ENCODE results near the gene CCDC177.

Gene CCDC177

DNA sequence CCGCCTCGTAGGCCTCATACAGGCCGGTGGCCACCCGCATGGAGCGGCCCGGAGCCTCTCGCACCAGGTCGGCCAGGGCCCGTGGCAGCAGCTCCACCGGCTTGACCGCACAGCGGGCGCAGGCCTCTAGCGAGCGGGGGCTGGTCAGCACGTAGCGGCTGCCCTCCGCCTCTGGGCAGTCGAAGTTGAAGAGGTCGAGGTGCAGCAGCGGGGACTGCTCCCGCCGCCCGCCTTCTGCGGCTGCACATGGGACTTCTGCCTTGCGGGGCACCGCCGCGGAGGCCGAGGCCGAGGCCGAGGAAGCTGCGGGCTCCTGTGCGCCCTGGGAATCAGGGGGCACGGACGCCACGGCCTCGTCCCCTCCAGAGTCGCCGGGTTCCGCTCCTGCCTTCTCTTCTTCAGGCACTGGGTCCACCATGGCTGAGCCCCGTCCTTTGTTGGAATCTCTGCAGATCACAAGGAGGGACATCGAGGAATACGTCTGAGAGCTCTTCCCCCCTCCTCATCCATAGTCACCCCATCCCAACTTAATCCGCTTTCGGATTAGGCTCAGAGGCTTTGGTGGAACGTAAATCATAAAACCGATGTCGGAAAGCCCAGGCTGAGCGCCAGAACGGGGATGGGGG is 1.4 kb downstream of the CCDC177 start:
- H4K91ac ChIP-seq (ENCODE audit: low read length) = no peak overlapping the region
- H2BK120ac ChIP-seq (ENCODE audit: low read depth, low read length) = no peak overlapping the region
- WGBS = 94% methylated on average over 51 of the region's 51 CpGs
- no peaks in the 10 kb centered on the region for H3K79me1 ChIP-seq (replicated peaks; ENCODE audit: low read length, poor library complexity, severe bottlenecking)
- no peaks in the 10 kb centered on the region for H3K9me3 ChIP-seq (ENCODE audit: control insufficient read depth, low read length)
- H3K36me3 ChIP-seq (ENCODE audit: control insufficient read depth in 1 of 2, insufficient read depth in 2 of 2, low read depth in 1 of 2, low read length in 2 of 2) = peaks cover 0 to 7% of the 10 kb centered on the region in 2 experiments
- no peak overlapping the region for H3K23ac ChIP-seq (ENCODE audit: low read length in 2 of 2)
- no peak overlapping the region for H3K27ac ChIP-seq (ENCODE audit: low read length, poor library complexity, severe bottlenecking)
- H3K27me3 ChIP-seq (ENCODE audit: control insufficient read depth in 1 of 2, insufficient read depth in 1 of 2, low read length in 2 of 2) = peaks cover 60 to 85% of the 10 kb centered on the region in 2 experiments
- no peak overlapping the region for H2BK5ac ChIP-seq (ENCODE audit: low read depth, low read length, poor library complexity, severe bottlenecking)
- H3K9ac ChIP-seq (ENCODE audit: low read length) = no peak overlapping the region
- peaks cover 22% of the 10 kb centered on the region for H3K4me1 ChIP-seq (ENCODE audit: control insufficient read depth, insufficient read depth, low read depth, low read length)
- DNase-seq = no peak
- H2AFZ ChIP-seq (ENCODE audit: low read depth, low read length) = no peak overlapping the region
- no peak overlapping the region for H4K8ac ChIP-seq (ENCODE audit: low read length)
- no peak overlapping the region for H3K4me2 ChIP-seq (ENCODE audit: low read length, poor library complexity, severe bottlenecking)
- no peak overlapping the region for H2BK12ac ChIP-seq (ENCODE audit: low read length in 2 of 2)
- H2AK5ac ChIP-seq (ENCODE audit: low read length, severe bottlenecking) = no peak overlapping the region
- H3K18ac ChIP-seq (ENCODE audit: low read depth in 1 of 2, low read length in 2 of 2) = no peak overlapping the region
- H3K4ac ChIP-seq (ENCODE audit: low read depth in 1 of 2, low read length in 2 of 2) = no peak overlapping the region
- H3K4me3 ChIP-seq (ENCODE audit: insufficient read depth in 1 of 2, low read depth in 1 of 2, low read length in 2 of 2) = no peak overlapping the region
- H3K14ac ChIP-seq (ENCODE audit: low read length in 2 of 2) = no peak overlapping the region
- no peak overlapping the region for H2BK15ac ChIP-seq (ENCODE audit: low read depth, poor library complexity, severe bottlenecking)

GRCh38 chr14:69572841-69573135 is 1.9 kb downstream of the CCDC177 start:
- Histone ChIP-seq H4K8ac (ENCODE audit: low read length) (no peak overlapping the region), H2BK12ac (ENCODE audit: low read length in 2 of 2) (no peak overlapping the region), H2BK120ac (ENCODE audit: low read depth, low read length) (no peak overlapping the region), H2AK5ac (ENCODE audit: low read length, severe bottlenecking) (no peak overlapping the region), H3K9ac (ENCODE audit: low read length) (no peak overlapping the region), H2BK15ac (ENCODE audit: low read depth, poor library complexity, severe bottlenecking) (no peak overlapping the region), H3K36me3 (ENCODE audit: control insufficient read depth in 1 of 2, insufficient read depth in 2 of 2, low read depth in 1 of 2, low read length in 2 of 2) (peaks cover 0 to 7% of the 10 kb centered on the region in 2 experiments), H3K9me3 (ENCODE audit: control insufficient read depth, low read length) (no peaks in the 10 kb centered on the region), H2AFZ (ENCODE audit: low read depth, low read length) (no peak overlapping the region), H3K4me1 (ENCODE audit: control insufficient read depth, insufficient read depth, low read depth, low read length) (peaks cover 22% of the 10 kb centered on the region), H3K4ac (ENCODE audit: low read depth in 1 of 2, low read length in 2 of 2) (no peak overlapping the region), H3K4me3 (ENCODE audit: insufficient read depth in 1 of 2, low read depth in 1 of 2, low read length in 2 of 2) (peak overlapping the region in 1 of 2 experiments; percentile 53), H3K27ac (ENCODE audit: low read length, poor library complexity, severe bottlenecking) (no peak overlapping the region), H3K14ac (ENCODE audit: low read length in 2 of 2) (no peak overlapping the region), H3K23ac (ENCODE audit: low read length in 2 of 2) (no peak overlapping the region), H3K18ac (ENCODE audit: low read depth in 1 of 2, low read length in 2 of 2) (no peak overlapping the region), H4K91ac (ENCODE audit: low read length) (no peak overlapping the region), H3K79me1 (replicated peaks; ENCODE audit: low read length, poor library complexity, severe bottlenecking) (no peaks in the 10 kb centered on the region), H2BK5ac (ENCODE audit: low read depth, low read length, poor library complexity, severe bottlenecking) (no peak overlapping the region), H3K4me2 (ENCODE audit: low read length, poor library complexity, severe bottlenecking) (no peak overlapping the region), H3K27me3 (ENCODE audit: control insufficient read depth in 1 of 2, insufficient read depth in 1 of 2, low read length in 2 of 2) (peaks cover 64 to 90% of the 10 kb centered on the region in 2 experiments)
- WGBS = 88% methylated on average over 25 of the region's 40 CpGs
- no peak for DNase-seq

GRCh38 chr14:69572030-69572840 is 2.4 kb downstream of the CCDC177 start:
- H3K27me3 ChIP-seq (ENCODE audit: control insufficient read depth in 1 of 2, insufficient read depth in 1 of 2, low read length in 2 of 2) = peaks cover 69 to 94% of the 10 kb centered on the region in 2 experiments
- H4K8ac ChIP-seq (ENCODE audit: low read length) = no peak overlapping the region
- peak overlapping the region; percentile 17 to 53 for H3K4me3 ChIP-seq (ENCODE audit: insufficient read depth in 1 of 2, low read depth in 1 of 2, low read length in 2 of 2)
- 29% methylated on average over 94 of the region's 112 CpGs for WGBS
- H2BK5ac ChIP-seq (ENCODE audit: low read depth, low read length, poor library complexity, severe bottlenecking) = no peak overlapping the region
- no peaks in the 10 kb centered on the region for H3K9me3 ChIP-seq (ENCODE audit: control insufficient read depth, low read length)
- no peak overlapping the region for H3K14ac ChIP-seq (ENCODE audit: low read length in 2 of 2)
- no peak overlapping the region for H3K23ac ChIP-seq (ENCODE audit: low read length in 2 of 2)
- H3K4me1 ChIP-seq (ENCODE audit: control insufficient read depth, insufficient read depth, low read depth, low read length) = peaks cover 22% of the 10 kb centered on the region
- DNase-seq = no peak
- no peak overlapping the region for H3K9ac ChIP-seq (ENCODE audit: low read length)
- peak overlapping the region; percentile 59 for H3K4me2 ChIP-seq (ENCODE audit: low read length, poor library complexity, severe bottlenecking)
- H2BK15ac ChIP-seq (ENCODE audit: low read depth, poor library complexity, severe bottlenecking) = no peak overlapping the region
- no peak overlapping the region for H2BK12ac ChIP-seq (ENCODE audit: low read length in 2 of 2)
- no peaks in the 10 kb centered on the region for H3K79me1 ChIP-seq (replicated peaks; ENCODE audit: low read length, poor library complexity, severe bottlenecking)
- H4K91ac ChIP-seq (ENCODE audit: low read length) = no peak overlapping the region
- no peak overlapping the region for H3K27ac ChIP-seq (ENCODE audit: low read length, poor library complexity, severe bottlenecking)
- H2BK120ac ChIP-seq (ENCODE audit: low read depth, low read length) = no peak overlapping the region
- no peak overlapping the region for H3K18ac ChIP-seq (ENCODE audit: low read depth in 1 of 2, low read length in 2 of 2)
- H3K4ac ChIP-seq (ENCODE audit: low read depth in 1 of 2, low read length in 2 of 2) = no peak overlapping the region
- H2AFZ ChIP-seq (ENCODE audit: low read depth, low read length) = peak overlapping the region; percentile 54
- H2AK5ac ChIP-seq (ENCODE audit: low read length, severe bottlenecking) = no peak overlapping the region
- peaks cover 0 to 7% of the 10 kb centered on the region in 2 experiments for H3K36me3 ChIP-seq (ENCODE audit: control insufficient read depth in 1 of 2, insufficient read depth in 2 of 2, low read depth in 1 of 2, low read length in 2 of 2)

DNA sequence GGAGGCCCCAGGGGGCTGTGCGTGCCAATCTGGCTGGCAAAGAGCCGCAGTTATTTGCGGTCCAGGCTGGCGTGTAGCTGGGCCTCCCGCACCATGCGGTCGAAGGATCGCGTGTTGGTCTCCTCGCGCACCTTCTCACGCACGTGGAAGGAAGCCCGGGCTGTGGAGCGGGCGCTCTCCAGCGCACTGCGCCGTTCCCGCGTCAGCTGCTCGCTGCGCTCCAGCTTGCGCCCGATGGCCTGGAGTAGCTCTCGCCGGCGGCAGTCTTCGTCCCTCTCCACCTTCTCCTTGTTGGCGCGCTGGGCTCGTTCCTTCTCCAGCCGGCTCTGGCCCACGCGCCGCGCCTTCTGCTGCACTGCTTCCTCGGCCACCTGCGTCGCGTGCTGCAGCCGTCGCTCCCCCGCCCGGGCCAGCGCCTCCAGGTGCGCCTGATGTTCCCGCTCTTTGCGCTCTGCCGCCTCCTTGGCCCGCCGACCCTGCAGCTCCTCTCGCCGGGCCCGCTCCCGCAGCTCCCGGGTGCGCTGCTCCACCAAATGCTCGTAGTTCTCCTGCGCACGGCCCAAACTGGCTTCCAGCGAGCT is 3.1 kb downstream of the CCDC177 start:
- H3K23ac ChIP-seq (ENCODE audit: low read length in 2 of 2) = no peak overlapping the region
- peaks cover 0 to 7% of the 10 kb centered on the region in 2 experiments for H3K36me3 ChIP-seq (ENCODE audit: control insufficient read depth in 1 of 2, insufficient read depth in 2 of 2, low read depth in 1 of 2, low read length in 2 of 2)
- H2BK5ac ChIP-seq (ENCODE audit: low read depth, low read length, poor library complexity, severe bottlenecking) = no peak overlapping the region
- H3K27ac ChIP-seq (ENCODE audit: low read length, poor library complexity, severe bottlenecking) = no peak overlapping the region
- no peak overlapping the region for H2AK5ac ChIP-seq (ENCODE audit: low read length, severe bottlenecking)
- H4K8ac ChIP-seq (ENCODE audit: low read length) = no peak overlapping the region
- no peak overlapping the region for H2BK15ac ChIP-seq (ENCODE audit: low read depth, poor library complexity, severe bottlenecking)
- no peak overlapping the region for H4K91ac ChIP-seq (ENCODE audit: low read length)
- H3K4ac ChIP-seq (ENCODE audit: low read depth in 1 of 2, low read length in 2 of 2) = no peak overlapping the region
- peak overlapping the region in 1 of 2 experiments; percentile 53 for H3K4me3 ChIP-seq (ENCODE audit: insufficient read depth in 1 of 2, low read depth in 1 of 2, low read length in 2 of 2)
- no peaks in the 10 kb centered on the region for H3K9me3 ChIP-seq (ENCODE audit: control insufficient read depth, low read length)
- H3K79me1 ChIP-seq (replicated peaks; ENCODE audit: low read length, poor library complexity, severe bottlenecking) = no peaks in the 10 kb centered on the region
- WGBS = 29% methylated on average over 61 of the region's 62 CpGs
- H3K4me2 ChIP-seq (ENCODE audit: low read length, poor library complexity, severe bottlenecking) = peak overlapping the region; percentile 59
- H2BK120ac ChIP-seq (ENCODE audit: low read depth, low read length) = no peak overlapping the region
- no peak overlapping the region for H3K14ac ChIP-seq (ENCODE audit: low read length in 2 of 2)
- peaks cover 22% of the 10 kb centered on the region for H3K4me1 ChIP-seq (ENCODE audit: control insufficient read depth, insufficient read depth, low read depth, low read length)
- no peak overlapping the region for H3K9ac ChIP-seq (ENCODE audit: low read length)
- no peak overlapping the region for H2BK12ac ChIP-seq (ENCODE audit: low read length in 2 of 2)
- no peak overlapping the region for H2AFZ ChIP-seq (ENCODE audit: low read depth, low read length)
- H3K18ac ChIP-seq (ENCODE audit: low read depth in 1 of 2, low read length in 2 of 2) = no peak overlapping the region
- peaks cover 71 to 94% of the 10 kb centered on the region in 2 experiments for H3K27me3 ChIP-seq (ENCODE audit: control insufficient read depth in 1 of 2, insufficient read depth in 1 of 2, low read length in 2 of 2)
- no peak for DNase-seq
